Fibroblast of peridontal ligament (primary cell): ENCODE results near the gene GART.

Source experiments
- DNase-seq: peaks from one replicate; pipeline ENCODE4 v3.0.0-alpha.2; 2010; ENCODE audit errors: extremely low read depth

GART gene

GRCh38 chr21:33552999-33553598 lies 11.2 kb upstream of the GART start:
- DNase-seq = no peak

GRCh38 chr21:33552093-33552998 lies 10.4 kb upstream of the GART start:
- DNase-seq = no peak

GRCh38 chr21:33551664-33552063 lies 9.7 kb upstream of the GART start:
- DNase-seq = no peak

GRCh38 chr21:33550772-33551660 lies 9.1 kb upstream of the GART start:
- no peak for DNase-seq

- DNase-seq = no peak
Observed at GRCh38 chr21:33549848-33550771, 8.2 kb upstream of the GART start.

- no peak for DNase-seq
Observed at GRCh38 chr21:33546086-33546485, 4.2 kb upstream of the GART start.

GRCh38 chr21:33544451-33545195 lies 2.7 kb upstream of the GART start:
- DNase-seq = no peak

GRCh38 chr21:33543505-33544129 lies 1.7 kb upstream of the GART start:
- no peak for DNase-seq

- DNase-seq = peak; percentile 98
Observed at GRCh38 chr21:33542640-33543504, 955 bp upstream of the GART start, which contains the start of gene SON. Gene SON (plus strand): TSS chr21:33543038. CDS start chr21:33543093, 55 bp downstream.

GRCh38 chr21:33541105-33541711 lies 709 bp downstream of the GART start:
- peak; percentile 27 for DNase-seq

GRCh38 chr21:33540711-33541104 lies 1.2 kb downstream of the GART start:
- peak; percentile 19 for DNase-seq

GRCh38 chr21:33539616-33540015 lies 2.3 kb downstream of the GART start:
- peak; percentile 31 for DNase-seq

- DNase-seq = no peak
Observed at GRCh38 chr21:33537212-33537611, 4.7 kb downstream of the GART start.

GRCh38 chr21:33531007-33531406 lies 10.9 kb downstream of the GART start:
- DNase-seq = no peak

GRCh38 chr21:33522953-33523349 lies 19.0 kb downstream of the GART start:
- DNase-seq = no peak

- no peak for DNase-seq
Observed at GRCh38 chr21:33522297-33522952, 19.5 kb downstream of the GART start.

GRCh38 chr21:33518899-33519298 lies 23.0 kb downstream of the GART start:
- DNase-seq = no peak

- peak; percentile 84 for DNase-seq
Observed at GRCh38 chr21:33514229-33514628, 27.7 kb downstream of the GART start.
